GM12878 (cell line): ENCODE data around the gene ZNF276.

ENCODE experiments used
- ASH2L ChIP-seq: fragments of 300-600, 200-600 bp; sonication (generic); IDR thresholded peaks from 2 replicates; pipeline ENCODE4 v1.6.1; 2017; ENCODE audit warnings: low read depth, mild to moderate bottlenecking, borderline replicate concordance
- PAX5 ChIP-seq: IDR thresholded peaks from 2 replicates; pipeline ENCODE4 v1.6.1; 2011; ENCODE audit warnings: low read depth, low read length, borderline replicate concordance
- RFX5 ChIP-seq: IDR thresholded peaks from 2 replicates; pipeline ENCODE4 v1.6.1; 2011; ENCODE audit warnings: low read depth, low read length, improper control_type of control experiment
- ZNF24 ChIP-seq: fragments of 450-650 bp; IDR thresholded peaks from 2 replicates; pipeline ENCODE4 v1.6.1; 2017; ENCODE audit warnings: antibody characterized with exemption, mild to moderate bottlenecking
- TF ChIP-seq, protein P1 (sequence below), 3 experiments: IDR thresholded peaks in 2 of 3; conservative IDR thresholded peaks in 1 of 3; 2 replicates each; pipeline ENCODE4 v1.5.1; 2011; ENCODE audit warnings: low read depth in 3 of 3, low read length in 3 of 3, mild to moderate bottlenecking in 3 of 3, control low read depth in 2 of 3, moderate library complexity in 2 of 3, inconsistent platforms in 1 of 3, mixed read lengths in 1 of 3; ENCODE audit not compliant: control insufficient read depth in 2 of 3, insufficient read depth in 1 of 3; ENCODE audit errors: extremely low read depth in 1 of 3

DNA sequence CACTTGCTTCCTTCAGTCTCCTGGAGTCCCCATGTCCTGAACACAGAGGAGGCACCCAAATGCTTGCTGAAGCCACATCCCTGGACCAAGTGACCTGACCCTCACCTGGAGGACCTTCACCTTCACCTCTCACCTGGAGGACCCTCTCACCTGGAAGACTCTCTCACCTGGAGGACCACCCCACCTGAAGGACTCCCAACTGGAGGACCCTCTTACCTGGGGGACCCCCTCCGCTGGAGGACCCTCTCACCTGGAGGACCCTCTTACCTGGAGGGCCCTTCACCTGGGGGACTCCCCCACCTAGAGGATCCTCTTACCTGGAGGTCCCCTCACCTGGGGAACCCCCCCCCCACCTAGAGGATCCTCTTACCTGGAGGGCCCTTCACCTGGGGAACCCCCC, 35.4 kb upstream of the ZNF276 start:
- TF ChIP-seq PAX5 (no peak), ZNF24 (no peak), RFX5 (no peak), ASH2L (no peak)
- TF ChIP-seq, protein P1, sequence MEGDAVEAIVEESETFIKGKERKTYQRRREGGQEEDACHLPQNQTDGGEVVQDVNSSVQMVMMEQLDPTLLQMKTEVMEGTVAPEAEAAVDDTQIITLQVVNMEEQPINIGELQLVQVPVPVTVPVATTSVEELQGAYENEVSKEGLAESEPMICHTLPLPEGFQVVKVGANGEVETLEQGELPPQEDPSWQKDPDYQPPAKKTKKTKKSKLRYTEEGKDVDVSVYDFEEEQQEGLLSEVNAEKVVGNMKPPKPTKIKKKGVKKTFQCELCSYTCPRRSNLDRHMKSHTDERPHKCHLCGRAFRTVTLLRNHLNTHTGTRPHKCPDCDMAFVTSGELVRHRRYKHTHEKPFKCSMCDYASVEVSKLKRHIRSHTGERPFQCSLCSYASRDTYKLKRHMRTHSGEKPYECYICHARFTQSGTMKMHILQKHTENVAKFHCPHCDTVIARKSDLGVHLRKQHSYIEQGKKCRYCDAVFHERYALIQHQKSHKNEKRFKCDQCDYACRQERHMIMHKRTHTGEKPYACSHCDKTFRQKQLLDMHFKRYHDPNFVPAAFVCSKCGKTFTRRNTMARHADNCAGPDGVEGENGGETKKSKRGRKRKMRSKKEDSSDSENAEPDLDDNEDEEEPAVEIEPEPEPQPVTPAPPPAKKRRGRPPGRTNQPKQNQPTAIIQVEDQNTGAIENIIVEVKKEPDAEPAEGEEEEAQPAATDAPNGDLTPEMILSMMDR (IDR thresholded peaks at IDR 0.05 in 2 of 3, conservative IDR thresholded peaks at IDR 0.05 in 1 of 3; ENCODE audit: control insufficient read depth in 2 of 3, extremely low read depth in 1 of 3, insufficient read depth in 1 of 3, low read depth in 3 of 3, low read length in 3 of 3): no peak
